Spleen (tissue), 7 donors: ENCODE data around the gene SCUBE1.

Source experiments
- CTCF ChIP-seq, 11 experiments: fragments of 200-600 bp in 7 of 11; fragments of 450-650 bp in 4 of 11; sonication (generic) in 4 of 11; IDR thresholded peaks in 8 of 11; conservative IDR thresholded peaks in 3 of 11; 1 replicate in 7 of 11; 2 replicates in 4 of 11; pipeline versions ENCODE4 v1.4.0 to v1.8.0; 2016 to 2021; ENCODE audit warnings: antibody characterized with exemption in 11 of 11, inconsistent platforms in 4 of 11, mild to moderate bottlenecking in 1 of 11
- POLR2A ChIP-seq, 3 donors: fragments of 450-650 bp; IDR thresholded peaks; one replicate each; pipeline ENCODE4 v1.5.1; 2017; ENCODE audit warnings: antibody characterized with exemption in 3 of 3, mild to moderate bottlenecking in 1 of 3
- POLR2AphosphoS5 ChIP-seq, 3 donors: sonication (generic); formaldehyde crosslinking; IDR thresholded peaks; one replicate each; pipeline ENCODE4 v1.5.1; 2017; ENCODE audit warnings: antibody characterized with exemption in 3 of 3
- donor health status: DM: no; HTN: no; CAD: no; lungs with moderate emphysema.
- donor health status: DM: no; HTN: no; CAD: no.
- donor health status: DM: no; HTN: no; CAD: no.

DNA sequence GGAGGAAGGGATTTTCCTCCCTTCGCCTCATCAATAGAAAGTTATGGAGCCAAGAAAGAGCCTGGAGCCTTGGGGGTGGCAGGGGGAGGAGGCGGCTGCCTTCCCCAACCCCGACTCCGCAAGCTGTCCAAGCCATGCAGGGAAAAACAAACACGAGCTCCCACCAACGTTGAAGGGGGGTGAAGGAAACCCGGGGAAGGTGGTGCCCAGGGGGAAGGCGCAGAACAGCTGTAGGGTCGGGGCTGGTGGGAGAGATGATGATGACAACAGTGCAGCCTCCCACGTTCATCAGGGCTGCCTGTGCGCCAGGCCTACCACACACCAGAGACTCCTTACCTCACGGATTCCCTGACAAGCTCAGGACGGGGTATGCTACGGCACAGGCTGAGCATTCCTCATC lies 73.5 kb downstream of the SCUBE1 start:
- no peak for TF ChIP-seq POLR2AphosphoS5 (IDR thresholded peaks at IDR 0.05)
- TF ChIP-seq CTCF (IDR thresholded peaks at IDR 0.05 in 8 of 11, conservative IDR thresholded peaks at IDR 0.05 in 3 of 11): no peak
- TF ChIP-seq POLR2A (IDR thresholded peaks at IDR 0.05): no peak
